HUES6 (cell line): Measurements from ENCODE around the gene HSFX1.
"Not testable (repeated sequence)": the region's sequence is repeated elsewhere in the genome, so short reads cannot be mapped to it uniquely, and the experiment has no call there.

Experiments
- H3K27ac ChIP-seq: 2 replicates; pipeline ENCODE4 v1.7.0; 2013; ENCODE audit warnings: low read depth, mild to moderate bottlenecking, low read length, inconsistent platforms
- H3K27me3 ChIP-seq: 2 replicates; pipeline ENCODE4 v1.6.1; 2013; ENCODE audit warnings: low read length; ENCODE audit not compliant: control insufficient read depth, insufficient read depth
- H3K36me3 ChIP-seq: 2 replicates; pipeline ENCODE4 v1.6.1; 2013; ENCODE audit warnings: low read length; ENCODE audit not compliant: control insufficient read depth, insufficient read depth
- H3K4me1 ChIP-seq: 2 replicates; pipeline ENCODE4 v1.6.1; 2013; ENCODE audit warnings: low read length; ENCODE audit not compliant: control insufficient read depth, insufficient read depth
- H3K4me3 ChIP-seq: 2 replicates; pipeline ENCODE4 v1.5.1; 2013; ENCODE audit warnings: low read depth, low read length
- H3K9ac ChIP-seq: one replicate; pipeline ENCODE4 v1.6.1; 2013; ENCODE audit warnings: mild to moderate bottlenecking, low read length
- H3K9me3 ChIP-seq: 2 replicates; pipeline ENCODE4 v1.6.1; 2013; ENCODE audit warnings: low read depth, low read length; ENCODE audit not compliant: control insufficient read depth, insufficient read depth

The HSFX1 gene

GRCh38 chrX:149762696-149763614 is 10.9 kb upstream of the HSFX1 start:
- Histone ChIP-seq H3K36me3 (no peaks in the 10 kb centered on the region), H3K27ac (no peak overlapping the region), H3K9me3 (peaks cover 7% of the 10 kb centered on the region), H3K27me3 (no peaks in the 10 kb centered on the region; the same call in 1 of the 2 replicates), H3K4me1 (no peaks in the 10 kb centered on the region), H3K4me3 (no peak overlapping the region), H3K9ac (no peak overlapping the region)

GRCh38 chrX:149770344-149770743 is 3.5 kb upstream of the HSFX1 start:
- H3K4me3 ChIP-seq: not testable (repeated sequence)

DNA sequence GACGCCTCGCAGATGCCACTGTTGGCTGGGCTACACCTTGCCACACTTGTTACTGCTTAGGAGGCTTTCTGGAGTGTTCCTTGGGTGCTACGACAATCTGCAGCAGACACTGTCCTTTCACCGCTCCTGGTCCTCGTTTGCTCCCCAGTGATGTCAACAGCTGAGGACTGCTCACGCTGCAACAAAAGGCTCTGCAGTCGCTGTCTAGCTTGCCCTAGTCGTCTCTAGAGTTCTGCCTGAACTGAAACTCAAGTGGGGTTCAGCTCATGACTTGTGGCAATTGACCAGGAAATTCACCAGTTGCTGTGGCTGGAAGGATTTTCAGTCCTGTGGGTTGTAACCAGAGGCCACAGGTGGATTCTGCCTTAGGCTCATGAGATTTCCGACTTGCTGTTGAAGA is 842 bp upstream of the HSFX1 start:
- not testable (repeated sequence) for H3K36me3 ChIP-seq, H3K9me3 ChIP-seq, H3K27me3 ChIP-seq, H3K9ac ChIP-seq, H3K4me3 ChIP-seq, H3K27ac ChIP-seq, H3K4me1 ChIP-seq

More at GRCh38 chrX:149770344-149770743, 3.5 kb upstream of the HSFX1 start:
- H3K4me1 ChIP-seq, H3K27ac ChIP-seq, H3K9ac ChIP-seq, H3K27me3 ChIP-seq, H3K9me3 ChIP-seq, H3K36me3 ChIP-seq: not testable (repeated sequence)

GRCh38 chrX:149777999-149778398 is 4.1 kb downstream of the HSFX1 start:
- H3K36me3 ChIP-seq, H3K9ac ChIP-seq, H3K27ac ChIP-seq, H3K9me3 ChIP-seq, H3K4me1 ChIP-seq, H3K4me3 ChIP-seq, H3K27me3 ChIP-seq: not testable (repeated sequence)

DNA sequence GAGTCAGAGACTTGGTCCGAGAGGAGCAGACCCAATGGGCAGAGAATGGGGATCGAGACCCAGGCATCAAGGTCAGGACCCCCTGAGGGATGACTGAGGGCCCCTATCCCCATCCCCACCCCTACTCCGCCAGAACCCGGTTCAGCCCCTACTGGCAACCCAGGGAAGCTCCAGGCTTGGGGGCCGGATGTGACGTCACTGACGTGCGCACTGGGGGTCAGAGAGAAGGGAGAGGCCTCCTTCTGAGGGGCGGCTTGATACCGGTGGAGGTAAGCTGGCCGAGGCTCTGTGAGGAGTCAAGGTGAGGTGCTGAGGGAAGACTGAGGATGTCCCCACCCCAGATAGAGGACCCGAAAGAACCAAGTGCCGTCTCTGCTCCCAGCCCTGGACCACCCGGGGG is 7.9 kb downstream of the HSFX1 start, which contains the start of gene MAGEA9:
Gene MAGEA9 (plus strand): TSS at position 204 of the 400 bp plus-strand sequence. CDS start 4,281 bp downstream, outside the sequence.
- H3K9me3 ChIP-seq, H3K4me3 ChIP-seq, H3K27ac ChIP-seq, H3K27me3 ChIP-seq, H3K9ac ChIP-seq, H3K4me1 ChIP-seq, H3K36me3 ChIP-seq: not testable (repeated sequence)

GRCh38 chrX:149795531-149795930 is 21.7 kb downstream of the HSFX1 start:
- H3K9ac ChIP-seq, H3K27me3 ChIP-seq, H3K27ac ChIP-seq, H3K4me1 ChIP-seq, H3K9me3 ChIP-seq, H3K36me3 ChIP-seq, H3K4me3 ChIP-seq: not testable (repeated sequence)

- no peaks in the 10 kb centered on the region; the same call in 1 of the 2 replicates for H3K27me3 ChIP-seq
- H3K4me1 ChIP-seq: peaks cover 15% of the 10 kb centered on the region
- no peak overlapping the region for H3K9ac ChIP-seq
- H3K27ac ChIP-seq: no peak overlapping the region
- peaks cover 8% of the 10 kb centered on the region; the same call in 1 of the 2 replicates for H3K9me3 ChIP-seq
- H3K36me3 ChIP-seq: no peaks in the 10 kb centered on the region
- H3K4me3 ChIP-seq: no peak overlapping the region
Measured at GRCh38 chrX:149799095-149799714, 25.3 kb downstream of the HSFX1 start.

DNA sequence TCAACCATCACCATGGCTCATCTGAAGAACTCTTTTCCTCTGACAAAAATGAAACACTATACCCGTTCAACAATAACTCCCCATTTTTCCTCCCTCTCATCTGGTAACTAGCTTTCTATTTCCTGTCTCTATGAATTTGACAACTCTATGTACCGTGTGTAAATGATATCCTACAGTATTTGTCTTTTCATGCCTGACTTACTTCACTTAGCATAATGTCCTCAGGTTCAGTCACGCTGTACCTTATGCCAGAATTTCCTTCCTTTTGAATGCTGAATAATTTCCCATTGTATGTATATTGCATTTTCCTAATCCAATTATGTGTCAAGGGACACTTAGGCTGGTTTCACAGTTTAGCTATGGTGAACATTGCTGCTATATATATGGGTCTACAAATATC is 26.1 kb downstream of the HSFX1 start:
- H3K27me3 ChIP-seq: no peaks in the 10 kb centered on the region; the same call in 1 of the 2 replicates
- H3K4me3 ChIP-seq: no peak overlapping the region
- peaks cover 8% of the 10 kb centered on the region; the same call in 1 of the 2 replicates for H3K9me3 ChIP-seq
- H3K36me3 ChIP-seq: no peaks in the 10 kb centered on the region
- peaks cover 15% of the 10 kb centered on the region for H3K4me1 ChIP-seq
- H3K27ac ChIP-seq: no peak overlapping the region
- H3K9ac ChIP-seq: no peak overlapping the region

DNA sequence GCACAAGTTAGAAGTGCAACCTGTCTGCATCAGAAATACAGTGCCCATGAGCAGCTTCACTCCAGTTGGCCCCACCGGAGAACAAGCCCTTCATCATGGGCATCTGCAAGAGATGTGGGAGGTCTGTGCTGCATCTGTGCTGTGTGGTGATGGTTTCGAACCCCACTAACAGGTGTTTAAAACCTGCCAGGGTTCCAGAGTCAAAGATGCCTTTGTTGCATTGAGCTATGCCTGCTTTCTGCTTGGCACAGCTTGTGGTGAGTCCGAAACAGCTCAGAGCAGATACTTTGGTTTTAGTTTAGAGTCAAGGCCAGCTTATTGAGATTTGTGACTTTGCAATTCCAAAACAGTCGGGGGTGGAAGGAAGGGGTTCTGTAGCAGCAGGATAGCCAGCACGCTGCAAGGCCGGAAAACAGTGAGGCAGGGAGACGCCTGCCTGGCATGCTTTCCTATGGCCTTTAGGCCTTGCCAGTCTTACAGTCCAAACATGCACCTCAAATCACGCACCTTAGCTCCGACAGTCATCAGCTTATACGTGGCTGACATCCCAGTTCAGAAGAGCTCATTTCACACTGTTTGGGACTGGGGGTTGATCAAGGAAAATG is 29.7 kb downstream of the HSFX1 start:
- Histone ChIP-seq H3K27ac (no peak overlapping the region), H3K9ac (no peak overlapping the region), H3K36me3 (no peaks in the 10 kb centered on the region), H3K4me1 (peaks cover 15% of the 10 kb centered on the region), H3K27me3 (no peaks in the 10 kb centered on the region; the same call in 1 of the 2 replicates), H3K9me3 (peaks cover 8% of the 10 kb centered on the region; the same call in 1 of the 2 replicates), H3K4me3 (no peak overlapping the region)

DNA sequence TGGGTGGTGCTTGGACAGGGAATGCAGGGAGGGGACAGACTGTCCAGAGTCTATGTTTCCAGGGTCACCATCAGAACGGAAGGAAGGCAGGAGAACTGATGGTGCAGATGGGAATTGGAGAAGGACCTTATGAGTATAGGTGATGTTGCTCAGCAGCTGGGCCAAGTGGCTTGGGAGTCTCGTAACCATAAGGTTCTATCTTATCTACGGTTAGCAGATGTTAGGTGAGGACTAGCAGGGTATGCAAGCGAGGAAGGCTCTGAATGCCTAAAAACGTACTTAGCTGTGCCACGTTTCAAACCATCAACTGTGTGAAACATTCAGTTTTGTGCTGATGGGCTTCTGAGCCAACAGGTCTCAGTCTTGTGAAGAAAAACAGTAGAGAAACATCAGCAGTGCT is 30.2 kb downstream of the HSFX1 start:
- Histone ChIP-seq H3K36me3 (no peaks in the 10 kb centered on the region), H3K9me3 (peaks cover 5% of the 10 kb centered on the region; the same call in 1 of the 2 replicates), H3K27ac (no peak overlapping the region), H3K9ac (no peak overlapping the region), H3K27me3 (no peaks in the 10 kb centered on the region; the same call in 1 of the 2 replicates), H3K4me1 (peaks cover 15% of the 10 kb centered on the region), H3K4me3 (no peak overlapping the region)
